Endothelial cell (in vitro differentiated cells): ENCODE results near the gene ZNF581. TPM values are rescaled to one million over a fixed set of nuclear protein-coding genes. Genes with fewer than 3 reads are reported as not detected.
A peak's percentile ranks its signal among the peaks of the same experiment; 100 is the strongest.

Experiments used
- DNase-seq: peaks from one replicate; pipeline ENCODE4 v3.0.0; 2021; ENCODE audit warnings: low spot score
- H3K27ac Mint-ChIP-seq: one replicate; pipeline ENCODE4 v1.8.0; 2021; ENCODE audit warnings: mixed read lengths, inconsistent platforms; ENCODE audit not compliant: unreplicated experiment
- H3K27me3 Mint-ChIP-seq: one replicate; pipeline ENCODE4 v1.8.0; 2021; ENCODE audit warnings: mild to moderate bottlenecking, moderate library complexity, mixed read lengths, inconsistent platforms; ENCODE audit not compliant: unreplicated experiment
- H3K36me3 Mint-ChIP-seq: one replicate; pipeline ENCODE4 v1.8.0; 2021; ENCODE audit warnings: mild to moderate bottlenecking, low read depth, mixed read lengths, inconsistent platforms; ENCODE audit not compliant: unreplicated experiment
- H3K4me1 Mint-ChIP-seq: one replicate; pipeline ENCODE4 v1.8.0; 2021; ENCODE audit warnings: mild to moderate bottlenecking, mixed read lengths, inconsistent platforms; ENCODE audit not compliant: unreplicated experiment
- H3K4me3 Mint-ChIP-seq: one replicate; pipeline ENCODE4 v1.8.0; 2021; ENCODE audit warnings: mild to moderate bottlenecking, mixed read lengths, inconsistent platforms; ENCODE audit not compliant: unreplicated experiment
- H3K9me3 Mint-ChIP-seq: one replicate; pipeline ENCODE4 v1.8.0; 2021; ENCODE audit warnings: mixed read lengths, inconsistent platforms; ENCODE audit not compliant: unreplicated experiment
- total RNA-seq: library from RNA; stranded (reverse); fragmentation: NEBNext Ultra II Directional; extraction: Animal tissue kit (Norgen Biotek cat#: 25700); gene quantifications from one replicate; pipeline ENCODE4 v1.2.1, GENCODE V29; 2021; ENCODE audit not compliant: unreplicated experiment
- TF ChIP-seq, protein P1 (sequence below): fragments of 200-600 bp; sonication (generic); IDR thresholded peaks from one replicate; pipeline ENCODE4 v1.5.0; 2021; ENCODE audit warnings: antibody characterized with exemption; ENCODE audit not compliant: unreplicated experiment

ZNF581 gene
- total RNA-seq, 1 donor from 2014 or later: 47.2 TPM

DNA sequence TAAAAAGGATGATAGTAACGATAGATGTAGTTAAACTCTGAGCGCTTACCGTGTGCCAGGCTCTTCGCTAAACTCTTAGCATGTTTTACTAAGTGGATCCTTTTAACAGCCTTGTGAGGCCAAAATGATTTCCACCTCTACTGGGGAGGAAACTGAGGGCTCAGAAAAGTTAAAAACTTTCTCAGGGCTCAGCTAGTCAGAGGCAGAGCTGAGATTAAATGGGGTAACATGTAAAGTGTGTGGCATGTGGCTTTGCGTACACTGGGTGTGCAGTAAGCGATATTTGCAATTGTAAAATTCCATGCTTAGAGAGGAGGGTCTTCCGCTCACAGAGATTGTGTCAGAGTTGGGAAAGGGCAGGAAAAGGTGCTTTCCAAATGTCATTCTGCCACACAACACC is 13.1 kb downstream of the ZNF581 start:
- Mint-ChIP-seq H3K27me3 (peaks cover 38% of the 10 kb centered on the region), H3K36me3 (peaks cover 26% of the 10 kb centered on the region), H3K4me1 (peaks cover 66% of the 10 kb centered on the region), H3K27ac (peak overlapping the region; percentile 99), H3K4me3 (peak overlapping the region; percentile 99), H3K9me3 (no peaks in the 10 kb centered on the region)
- TF ChIP-seq, protein P1, sequence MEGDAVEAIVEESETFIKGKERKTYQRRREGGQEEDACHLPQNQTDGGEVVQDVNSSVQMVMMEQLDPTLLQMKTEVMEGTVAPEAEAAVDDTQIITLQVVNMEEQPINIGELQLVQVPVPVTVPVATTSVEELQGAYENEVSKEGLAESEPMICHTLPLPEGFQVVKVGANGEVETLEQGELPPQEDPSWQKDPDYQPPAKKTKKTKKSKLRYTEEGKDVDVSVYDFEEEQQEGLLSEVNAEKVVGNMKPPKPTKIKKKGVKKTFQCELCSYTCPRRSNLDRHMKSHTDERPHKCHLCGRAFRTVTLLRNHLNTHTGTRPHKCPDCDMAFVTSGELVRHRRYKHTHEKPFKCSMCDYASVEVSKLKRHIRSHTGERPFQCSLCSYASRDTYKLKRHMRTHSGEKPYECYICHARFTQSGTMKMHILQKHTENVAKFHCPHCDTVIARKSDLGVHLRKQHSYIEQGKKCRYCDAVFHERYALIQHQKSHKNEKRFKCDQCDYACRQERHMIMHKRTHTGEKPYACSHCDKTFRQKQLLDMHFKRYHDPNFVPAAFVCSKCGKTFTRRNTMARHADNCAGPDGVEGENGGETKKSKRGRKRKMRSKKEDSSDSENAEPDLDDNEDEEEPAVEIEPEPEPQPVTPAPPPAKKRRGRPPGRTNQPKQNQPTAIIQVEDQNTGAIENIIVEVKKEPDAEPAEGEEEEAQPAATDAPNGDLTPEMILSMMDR: no peak
- no peak for DNase-seq

DNA sequence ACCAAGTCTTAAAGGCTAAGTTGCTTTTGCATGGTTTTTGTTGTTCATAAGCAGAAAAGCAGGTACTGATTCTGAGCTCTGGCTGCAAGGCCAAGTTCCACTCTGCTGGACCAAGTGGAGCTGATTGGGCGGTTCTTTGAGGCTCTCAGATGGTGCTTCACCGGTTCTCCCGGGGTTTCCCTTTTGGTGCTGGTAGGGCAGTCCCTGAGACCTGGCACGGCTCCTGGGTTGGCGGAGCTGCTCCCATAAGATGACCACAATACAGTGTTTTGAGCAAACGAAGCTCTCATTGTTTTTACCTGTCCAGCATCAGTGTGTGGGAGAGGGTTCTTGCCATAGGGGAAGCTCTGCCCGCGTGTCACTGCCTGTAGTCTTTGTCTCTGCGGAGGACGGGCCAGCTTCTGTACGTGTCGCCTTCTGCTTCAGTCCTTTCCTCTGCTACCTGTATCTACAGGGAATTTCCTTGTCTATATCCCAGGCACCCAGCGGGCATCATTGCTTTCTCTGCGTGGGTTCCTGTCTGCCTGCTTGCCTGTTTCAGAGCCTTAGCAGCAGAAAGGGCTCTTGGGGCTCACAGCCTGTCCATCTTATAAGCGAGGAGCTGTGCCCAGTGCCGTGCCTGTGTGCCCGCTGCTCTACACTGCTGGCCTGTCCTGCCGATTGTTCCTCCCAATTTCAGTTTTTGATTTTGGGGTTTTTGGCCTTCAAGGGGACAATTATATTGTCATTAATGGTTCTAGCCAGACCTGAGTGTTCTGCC is 13.7 kb downstream of the ZNF581 start:
- peaks cover 69% of the 10 kb centered on the region for H3K4me1 Mint-ChIP-seq
- H3K27ac Mint-ChIP-seq: peak overlapping the region; percentile 76
- DNase-seq: no peak
- H3K27me3 Mint-ChIP-seq: peaks cover 41% of the 10 kb centered on the region
- TF ChIP-seq, protein P1: no peak
- H3K4me3 Mint-ChIP-seq: peak overlapping the region; percentile 99
- H3K9me3 Mint-ChIP-seq: no peaks in the 10 kb centered on the region
- H3K36me3 Mint-ChIP-seq: peaks cover 32% of the 10 kb centered on the region

DNA sequence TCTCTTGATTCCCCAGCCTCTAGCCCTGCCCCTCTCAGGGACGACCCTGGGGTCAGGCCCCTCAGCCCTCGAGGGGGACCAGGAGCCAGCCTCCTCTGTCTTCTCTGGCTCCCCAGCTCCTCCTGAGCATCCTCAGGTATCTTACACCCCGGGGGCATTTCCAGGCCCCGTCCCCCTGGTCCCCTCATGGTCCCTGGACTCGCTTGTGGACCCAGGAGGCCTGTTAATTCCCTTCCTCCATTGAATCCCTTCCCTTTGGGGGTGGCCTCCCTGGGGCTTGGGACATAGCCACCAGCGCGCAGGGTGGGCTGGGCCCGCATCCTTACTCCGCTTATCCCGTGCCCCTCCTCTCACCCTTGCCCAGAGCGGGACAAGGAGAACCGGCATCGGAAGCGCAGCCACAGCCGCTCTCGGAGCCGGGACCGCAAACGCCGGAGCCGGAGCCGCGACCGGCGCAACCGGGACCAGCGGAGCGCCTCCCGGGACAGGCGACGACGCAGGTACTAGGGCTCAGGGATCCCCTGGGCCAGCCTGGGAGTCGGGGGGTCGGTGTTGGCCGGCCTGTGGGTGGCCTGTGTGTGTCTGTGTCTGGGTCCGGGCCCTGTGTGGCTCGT is 15.5 kb downstream of the ZNF581 start:
- H3K9me3 Mint-ChIP-seq: no peaks in the 10 kb centered on the region
- peaks cover 44% of the 10 kb centered on the region for H3K27me3 Mint-ChIP-seq
- TF ChIP-seq, protein P1: no peak
- peak overlapping the region; percentile 96 for H3K27ac Mint-ChIP-seq
- H3K4me1 Mint-ChIP-seq: peaks cover 75% of the 10 kb centered on the region
- peak overlapping the region; percentile 83 for H3K4me3 Mint-ChIP-seq
- H3K36me3 Mint-ChIP-seq: peaks cover 47% of the 10 kb centered on the region
- DNase-seq: no peak

DNA sequence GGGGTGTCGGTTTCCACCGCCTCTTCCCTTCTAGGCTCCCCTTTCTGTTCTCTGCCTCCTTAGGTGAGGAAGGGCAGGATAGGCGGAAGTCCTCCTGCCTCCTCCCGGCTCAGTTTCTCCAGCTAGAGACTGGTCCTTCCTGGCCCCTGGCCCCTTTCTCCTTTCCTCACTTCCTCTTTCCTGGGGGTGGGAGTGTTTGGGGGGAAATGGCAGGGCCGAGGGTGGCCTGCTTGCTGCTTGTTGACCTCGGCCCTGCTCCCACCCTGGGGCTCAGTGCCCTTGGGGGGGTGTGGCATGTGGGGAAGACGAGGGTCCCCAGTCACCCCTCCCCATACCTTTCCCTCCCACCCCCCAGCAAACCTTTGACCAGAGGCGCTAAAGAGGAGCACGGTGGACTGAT is 16.4 kb downstream of the ZNF581 start:
- no peak for DNase-seq
- Mint-ChIP-seq H3K27me3 (peaks cover 46% of the 10 kb centered on the region), H3K36me3 (peaks cover 52% of the 10 kb centered on the region), H3K4me3 (peak overlapping the region; percentile 83), H3K9me3 (no peaks in the 10 kb centered on the region), H3K27ac (peak overlapping the region; percentile 96), H3K4me1 (peaks cover 70% of the 10 kb centered on the region)
- TF ChIP-seq, protein P1: no peak

DNA sequence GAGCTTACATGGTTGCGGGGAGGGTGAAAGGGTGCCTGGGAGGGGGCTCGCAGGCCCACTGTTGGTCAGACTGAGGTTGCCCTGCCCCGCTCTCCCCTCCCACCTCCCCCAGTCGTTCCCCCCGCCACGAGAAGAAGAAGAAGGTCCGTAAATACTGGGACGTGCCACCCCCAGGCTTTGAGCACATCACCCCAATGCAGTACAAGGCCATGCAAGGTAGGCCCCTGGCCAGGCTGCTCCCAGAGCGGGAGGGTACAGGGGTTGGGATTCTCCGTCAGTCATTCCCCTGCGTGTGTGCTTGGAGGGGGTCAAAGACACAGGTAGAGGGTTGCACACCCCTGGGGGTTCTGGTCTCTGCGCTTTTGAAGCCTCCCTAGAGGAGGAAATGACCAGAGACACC is 17.0 kb downstream of the ZNF581 start:
- H3K4me1 Mint-ChIP-seq: peaks cover 69% of the 10 kb centered on the region
- H3K9me3 Mint-ChIP-seq: no peaks in the 10 kb centered on the region
- TF ChIP-seq, protein P1: no peak
- H3K4me3 Mint-ChIP-seq: peak overlapping the region; percentile 83
- peak overlapping the region; percentile 96 for H3K27ac Mint-ChIP-seq
- H3K27me3 Mint-ChIP-seq: peaks cover 46% of the 10 kb centered on the region
- DNase-seq: no peak
- H3K36me3 Mint-ChIP-seq: peaks cover 54% of the 10 kb centered on the region
